PC-9 (cell line): ENCODE measurements around the gene GSTCD.
"Not testable (repeated sequence)": the region's sequence is repeated elsewhere in the genome, so short reads cannot be mapped to it uniquely, and the experiment has no call there.

Experiments used
- CTCF ChIP-seq: fragments of 200-600 bp; sonication (generic); conservative IDR thresholded peaks from 2 replicates; pipeline ENCODE4 v1.6.1; 2017; ENCODE audit warnings: mixed run types, antibody characterized with exemption, mild to moderate bottlenecking, moderate library complexity
- EZH2 ChIP-seq: fragments of 200-600 bp; sonication (generic); IDR thresholded peaks from 2 replicates; pipeline ENCODE4 v1.8.0; 2017; ENCODE audit warnings: antibody characterized with exemption, low read depth

DNA sequence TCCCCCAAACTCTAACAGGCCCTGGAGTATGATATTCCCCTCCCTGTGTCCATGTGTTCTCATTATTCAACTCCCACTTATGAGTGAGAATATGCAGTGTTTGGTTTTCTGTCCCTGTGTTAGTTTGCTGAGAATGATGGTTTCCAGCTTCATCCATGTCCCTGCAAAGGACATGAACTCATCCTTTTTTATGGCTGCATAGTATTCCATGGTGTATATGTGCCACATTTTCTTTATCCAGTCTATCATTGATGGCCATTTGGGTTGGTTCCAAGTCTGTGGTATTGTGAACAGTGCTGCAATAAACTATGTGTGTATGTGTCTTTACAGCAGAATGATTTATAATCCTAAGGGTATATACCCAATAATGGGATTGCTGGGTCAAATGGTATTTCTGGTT, 61.9 kb downstream of the GSTCD start:
- not testable (repeated sequence) for TF ChIP-seq CTCF, EZH2
